Endodermal cell (in vitro differentiated cells): ENCODE results near the gene EVA1B. TPM values are rescaled to one million over a fixed set of nuclear protein-coding genes. Genes with fewer than 3 reads are reported as not detected.

Experiments
- DNase-seq: peaks from one replicate; pipeline ENCODE4 v3.0.0-alpha.2; 2017
- H3K27ac ChIP-seq: 2 replicates; pipeline ENCODE4 v1.5.1; 2013; ENCODE audit warnings: mild to moderate bottlenecking, low read depth, low read length, moderate library complexity
- H3K27me3 ChIP-seq: 2 replicates; pipeline ENCODE4 v1.6.1; 2013; ENCODE audit warnings: mild to moderate bottlenecking, low read length, moderate library complexity; ENCODE audit not compliant: insufficient read depth, control insufficient read depth, poor library complexity, severe bottlenecking
- H3K36me3 ChIP-seq: 2 replicates; pipeline ENCODE4 v1.7.0; 2013; ENCODE audit warnings: mild to moderate bottlenecking, low read length, moderate library complexity; ENCODE audit not compliant: control insufficient read depth, insufficient read depth
- H3K4me1 ChIP-seq: one replicate; pipeline ENCODE4 v1.7.0; 2013; ENCODE audit warnings: low read length; ENCODE audit not compliant: control insufficient read depth, insufficient read depth
- H3K4me3 ChIP-seq: 2 replicates; pipeline ENCODE4 v1.5.1; 2013; ENCODE audit warnings: mild to moderate bottlenecking, low read length, moderate library complexity
- H3K9ac ChIP-seq: 2 replicates; pipeline ENCODE4 v1.6.1; 2013; ENCODE audit warnings: mild to moderate bottlenecking, low read length, moderate library complexity; ENCODE audit not compliant: poor library complexity, severe bottlenecking; ENCODE audit errors: extremely low read depth
- H3K9me3 ChIP-seq: 2 replicates; pipeline ENCODE4 v1.6.1; 2013; ENCODE audit warnings: mild to moderate bottlenecking, low read length, moderate library complexity; ENCODE audit not compliant: control insufficient read depth
- H3K27ac Mint-ChIP-seq: 2 replicates; pipeline ENCODE4 v1.8.0; 2020; ENCODE audit warnings: mixed read lengths
- H3K27me3 Mint-ChIP-seq: 2 replicates; pipeline ENCODE4 v1.8.0; 2021; ENCODE audit warnings: mild to moderate bottlenecking, mixed read lengths; ENCODE audit not compliant: insufficient read depth
- H3K36me3 Mint-ChIP-seq: 2 replicates; pipeline ENCODE4 v1.8.0; 2020; ENCODE audit warnings: low read depth, mixed read lengths
- H3K4me1 Mint-ChIP-seq: 2 replicates; pipeline ENCODE4 v1.8.0; 2020; ENCODE audit warnings: mixed read lengths
- H3K4me3 Mint-ChIP-seq: 2 replicates; pipeline ENCODE4 v1.8.0; 2020; ENCODE audit warnings: mild to moderate bottlenecking, moderate library complexity, mixed read lengths
- H3K9me3 Mint-ChIP-seq: 2 replicates; pipeline ENCODE4 v1.8.0; 2020; ENCODE audit warnings: mild to moderate bottlenecking, mixed read lengths
- WGBS, 2 experiments: methylation state at CpG; one replicate each; pipeline versions ENCODE4 v1.1.5 to v1.1.7; 2013; ENCODE audit warnings: missing lambda C conversion rate in 2 of 2, mixed read lengths in 1 of 2; ENCODE audit not compliant: insufficient coverage in 1 of 2, insufficient read length in 1 of 2; 5-methylcytosine and 5-hydroxymethylcytosine counted together
- total RNA-seq, 2 donors: library from RNA; stranded (reverse); fragmentation: NEBNext Ultra II Directional in 1 of 2; extraction: Animal tissue kit (Norgen Biotek cat#: 25700) in 1 of 2; gene quantifications; 2 replicates in 1 of 2; 3 replicates in 1 of 2; pipeline ENCODE4 v1.2.1, GENCODE V29; 2021
- TF ChIP-seq, protein P1 (sequence below): fragments of 200-600 bp; sonication (generic); conservative IDR thresholded peaks from 2 replicates; pipeline ENCODE4 v1.5.0; 2021; ENCODE audit warnings: antibody characterized with exemption, mild to moderate bottlenecking

The EVA1B gene
- total RNA-seq, 2 donors from 2014 or later, result 14.1 to 16.3 TPM

GRCh38 chr1:36328088-36328480 is 4.6 kb upstream of the EVA1B start:
- H3K4me1 Mint-ChIP-seq, result peaks cover 11% of the 10 kb centered on the region
- Histone ChIP-seq H3K27ac (no peak overlapping the region), H3K4me1 (peaks cover 3% of the 10 kb centered on the region), H3K27me3 (peaks cover 8% of the 10 kb centered on the region), H3K4me3 (no peak overlapping the region), H3K9ac (no peak overlapping the region), H3K9me3 (no peaks in the 10 kb centered on the region), H3K36me3 (no peaks in the 10 kb centered on the region)
- no peak overlapping the region for H3K4me3 Mint-ChIP-seq
- no peak overlapping the region for H3K27ac Mint-ChIP-seq
- no peak for DNase-seq
- H3K27me3 Mint-ChIP-seq, result peaks cover 31% of the 10 kb centered on the region
- H3K9me3 Mint-ChIP-seq, result no peaks in the 10 kb centered on the region
- 88 to 92% methylated on average over 3 to 6 of the region's 6 CpGs for WGBS, 2 experiments
- TF ChIP-seq, protein P1, sequence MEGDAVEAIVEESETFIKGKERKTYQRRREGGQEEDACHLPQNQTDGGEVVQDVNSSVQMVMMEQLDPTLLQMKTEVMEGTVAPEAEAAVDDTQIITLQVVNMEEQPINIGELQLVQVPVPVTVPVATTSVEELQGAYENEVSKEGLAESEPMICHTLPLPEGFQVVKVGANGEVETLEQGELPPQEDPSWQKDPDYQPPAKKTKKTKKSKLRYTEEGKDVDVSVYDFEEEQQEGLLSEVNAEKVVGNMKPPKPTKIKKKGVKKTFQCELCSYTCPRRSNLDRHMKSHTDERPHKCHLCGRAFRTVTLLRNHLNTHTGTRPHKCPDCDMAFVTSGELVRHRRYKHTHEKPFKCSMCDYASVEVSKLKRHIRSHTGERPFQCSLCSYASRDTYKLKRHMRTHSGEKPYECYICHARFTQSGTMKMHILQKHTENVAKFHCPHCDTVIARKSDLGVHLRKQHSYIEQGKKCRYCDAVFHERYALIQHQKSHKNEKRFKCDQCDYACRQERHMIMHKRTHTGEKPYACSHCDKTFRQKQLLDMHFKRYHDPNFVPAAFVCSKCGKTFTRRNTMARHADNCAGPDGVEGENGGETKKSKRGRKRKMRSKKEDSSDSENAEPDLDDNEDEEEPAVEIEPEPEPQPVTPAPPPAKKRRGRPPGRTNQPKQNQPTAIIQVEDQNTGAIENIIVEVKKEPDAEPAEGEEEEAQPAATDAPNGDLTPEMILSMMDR, result no peak
- no peaks in the 10 kb centered on the region for H3K36me3 Mint-ChIP-seq

- no peak overlapping the region for H3K9ac ChIP-seq
- H3K4me1 Mint-ChIP-seq, result peaks cover 11% of the 10 kb centered on the region
- TF ChIP-seq, protein P1, result no peak
- no peaks in the 10 kb centered on the region for H3K9me3 ChIP-seq
- H3K36me3 Mint-ChIP-seq, result no peaks in the 10 kb centered on the region
- peaks cover 12% of the 10 kb centered on the region for H3K27me3 ChIP-seq
- no peaks in the 10 kb centered on the region for H3K36me3 ChIP-seq
- no peak overlapping the region for H3K27ac Mint-ChIP-seq
- H3K4me1 ChIP-seq, result peaks cover 3% of the 10 kb centered on the region
- no peak for DNase-seq
- WGBS, 2 experiments, result 95 to 100% methylated on average over 5 to 9 of the region's 9 CpGs
- H3K27ac ChIP-seq, result no peak overlapping the region
- no peak overlapping the region for H3K4me3 Mint-ChIP-seq
- H3K9me3 Mint-ChIP-seq, result no peaks in the 10 kb centered on the region
- H3K27me3 Mint-ChIP-seq, result peaks cover 32% of the 10 kb centered on the region
- H3K4me3 ChIP-seq, result no peak overlapping the region
Measured at GRCh38 chr1:36327421-36328087, 4.1 kb upstream of the EVA1B start.

DNA sequence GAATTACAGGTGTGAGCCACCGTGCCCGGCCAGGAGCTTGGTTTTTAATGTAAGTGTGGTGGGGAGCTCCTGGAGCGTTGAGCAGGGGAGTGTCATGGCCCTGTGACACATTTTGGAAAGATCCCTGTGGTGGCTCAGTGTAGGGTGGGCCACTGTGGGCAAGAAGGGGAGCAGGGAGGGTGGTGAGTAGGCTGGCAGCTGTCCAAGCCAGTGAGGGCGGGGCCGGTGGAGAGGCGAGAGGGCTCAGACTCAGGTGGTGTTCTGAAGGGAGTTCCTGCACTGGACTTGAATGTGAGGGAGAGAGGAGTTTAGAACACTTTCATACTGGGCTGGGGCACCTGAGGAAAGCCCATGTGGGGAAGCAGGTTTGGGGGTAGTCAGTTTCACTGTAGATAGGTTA is 3.1 kb upstream of the EVA1B start:
- H3K9ac ChIP-seq, result no peak overlapping the region
- no peak overlapping the region for H3K4me3 ChIP-seq
- H3K36me3 ChIP-seq, result no peaks in the 10 kb centered on the region
- H3K9me3 ChIP-seq, result no peaks in the 10 kb centered on the region
- Mint-ChIP-seq H3K4me3 (no peak overlapping the region), H3K27me3 (peaks cover 28% of the 10 kb centered on the region), H3K36me3 (no peaks in the 10 kb centered on the region), H3K4me1 (peaks cover 11% of the 10 kb centered on the region), H3K27ac (no peak overlapping the region), H3K9me3 (no peaks in the 10 kb centered on the region)
- H3K27ac ChIP-seq, result no peak overlapping the region
- peaks cover 10% of the 10 kb centered on the region for H3K27me3 ChIP-seq
- DNase-seq, result no peak
- TF ChIP-seq, protein P1, result no peak
- peaks cover 3% of the 10 kb centered on the region for H3K4me1 ChIP-seq
- 95 to 96% methylated on average over 4 to 6 of the region's 6 CpGs for WGBS, 2 experiments
